SK-N-SH treated with all-trans-retinoic acid at 6 μM for 48 hours (cell line): ENCODE measurements around the gene CTAGE8.
"Not testable (repeated sequence)": the region's sequence is repeated elsewhere in the genome, so short reads cannot be mapped to it uniquely, and the experiment has no call there.

Experiments
- ATAC-seq: fragments of 200-7000 bp; cut with Tn5 transposase; 3 replicates; pipeline ENCODE4 v1.9.1; 2020; ENCODE audit warnings: mild to moderate bottlenecking, moderate library complexity

Gene CTAGE8, protein sequence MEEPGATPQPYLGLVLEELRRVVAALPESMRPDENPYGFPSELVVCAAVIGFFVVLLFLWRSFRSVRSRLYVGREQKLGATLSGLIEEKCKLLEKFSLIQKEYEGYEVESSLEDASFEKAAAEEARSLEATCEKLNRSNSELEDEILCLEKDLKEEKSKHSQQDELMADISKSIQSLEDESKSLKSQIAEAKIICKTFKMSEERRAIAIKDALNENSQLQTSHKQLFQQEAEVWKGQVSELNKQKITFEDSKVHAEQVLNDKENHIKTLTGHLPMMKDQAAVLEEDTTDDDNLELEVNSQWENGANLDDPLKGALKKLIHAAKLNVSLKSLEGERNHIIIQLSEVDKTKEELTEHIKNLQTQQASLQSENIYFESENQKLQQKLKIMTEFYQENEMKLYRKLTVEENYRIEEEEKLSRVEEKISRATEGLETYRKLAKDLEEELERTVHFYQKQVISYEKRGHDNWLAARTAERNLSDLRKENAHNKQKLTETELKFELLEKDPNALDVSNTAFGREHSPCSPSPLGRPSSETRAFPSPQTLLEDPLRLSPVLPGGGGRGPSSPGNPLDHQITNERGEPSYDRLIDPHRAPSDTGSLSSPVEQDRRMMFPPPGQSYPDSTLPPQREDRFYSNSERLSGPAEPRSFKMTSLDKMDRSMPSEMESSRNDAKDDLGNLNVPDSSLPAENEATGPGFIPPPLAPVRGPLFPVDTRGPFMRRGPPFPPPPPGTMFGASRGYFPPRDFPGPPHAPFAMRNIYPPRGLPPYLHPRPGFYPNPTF

GRCh38 chr7:144269188-144269587, at the start of gene CTAGE8:
Gene CTAGE8 (minus strand): TSS chr7:144269288. CDS start chr7:144269250, 38 bp downstream.
- not testable (repeated sequence) for ATAC-seq

DNA sequence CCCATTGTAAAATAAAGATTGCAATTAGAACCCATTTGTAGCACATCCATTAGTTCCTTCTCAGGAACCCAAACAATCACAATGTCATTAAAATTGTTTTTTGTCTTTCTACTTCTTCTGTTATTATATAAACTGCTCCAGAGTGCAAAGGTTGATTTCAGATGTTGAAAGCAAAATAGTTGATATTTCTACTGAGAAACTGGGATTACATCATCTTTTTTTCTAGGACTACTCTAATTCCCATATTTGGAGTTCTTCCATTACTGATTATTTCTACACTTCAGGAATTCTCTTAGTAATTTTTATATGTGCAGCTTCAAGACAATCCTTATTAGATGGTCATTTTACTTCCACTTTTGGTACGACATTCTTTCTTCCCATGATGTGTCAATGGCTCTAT, 48.4 kb upstream of the CTAGE8 start:
- not testable (repeated sequence) for ATAC-seq

- not testable (repeated sequence) for ATAC-seq
Observed at GRCh38 chr7:144311872-144312469, 42.9 kb upstream of the CTAGE8 start, which contains the start of gene OR2A1. Gene OR2A1 (plus strand): TSS chr7:144312419. CDS start chr7:144318125, 5,706 bp downstream.

GRCh38 chr7:144311218-144311617, 42.1 kb upstream of the CTAGE8 start:
- ATAC-seq = not testable (repeated sequence)

DNA sequence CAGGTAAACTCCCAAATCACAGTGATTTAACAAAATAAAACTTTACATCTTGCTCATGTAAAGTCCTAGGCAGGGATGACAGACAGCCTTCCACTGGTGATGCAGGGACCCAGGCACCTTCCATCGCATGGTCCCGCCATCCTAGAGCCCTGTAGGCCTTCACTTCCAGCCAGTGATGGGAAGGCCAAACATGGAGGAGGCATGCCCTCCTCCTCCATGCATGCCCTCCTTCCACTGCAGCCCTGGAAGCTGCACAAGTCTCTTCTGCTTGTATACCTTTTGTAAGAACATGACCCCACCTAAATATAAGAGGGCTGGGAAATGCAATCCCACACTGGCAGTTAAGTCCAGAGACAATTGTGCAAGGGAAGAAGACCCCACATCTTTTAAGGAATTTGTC, 40.6 kb upstream of the CTAGE8 start:
- not testable (repeated sequence) for ATAC-seq

- not testable (repeated sequence) for ATAC-seq
Observed at GRCh38 chr7:144305156-144305555, 36.1 kb upstream of the CTAGE8 start.

- 0 out of 3 replicates have a peak, but pooled peaks have one; percentile 31 for ATAC-seq
Observed at GRCh38 chr7:144303607-144304006, 34.5 kb upstream of the CTAGE8 start.

DNA sequence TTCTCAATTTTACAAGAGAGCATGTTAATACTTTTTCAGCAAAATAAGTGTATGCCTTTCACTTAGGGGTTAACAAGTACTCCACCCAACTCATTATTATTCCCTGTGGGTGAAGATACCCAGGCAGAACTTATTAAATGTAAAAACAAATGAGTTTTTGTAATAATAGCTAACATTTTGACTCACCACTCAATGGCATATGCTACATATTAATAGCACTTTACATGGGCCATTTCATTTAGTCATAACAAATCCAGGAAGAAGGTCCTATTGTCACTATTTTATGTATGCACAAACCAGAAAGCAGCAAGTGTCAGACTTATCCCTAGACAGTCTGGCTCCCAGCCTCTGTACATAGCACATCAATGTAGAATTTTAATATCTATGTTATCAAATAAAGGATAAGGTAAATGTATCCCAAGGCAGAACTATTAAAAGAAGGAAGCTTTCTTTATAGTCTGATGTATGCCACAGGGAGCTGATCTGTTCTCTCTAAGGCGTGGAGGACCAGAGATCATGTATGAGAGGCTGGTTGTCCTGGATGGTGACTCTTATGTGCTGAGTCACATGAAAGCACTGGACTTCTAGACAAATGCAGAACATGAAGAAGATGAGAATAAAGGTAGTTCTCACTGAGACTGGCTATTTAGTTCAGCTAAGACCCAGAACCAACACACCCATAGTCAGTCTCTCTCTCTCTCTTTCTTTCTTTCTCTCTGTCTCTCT, 33.7 kb upstream of the CTAGE8 start:
- not testable (repeated sequence) for ATAC-seq

DNA sequence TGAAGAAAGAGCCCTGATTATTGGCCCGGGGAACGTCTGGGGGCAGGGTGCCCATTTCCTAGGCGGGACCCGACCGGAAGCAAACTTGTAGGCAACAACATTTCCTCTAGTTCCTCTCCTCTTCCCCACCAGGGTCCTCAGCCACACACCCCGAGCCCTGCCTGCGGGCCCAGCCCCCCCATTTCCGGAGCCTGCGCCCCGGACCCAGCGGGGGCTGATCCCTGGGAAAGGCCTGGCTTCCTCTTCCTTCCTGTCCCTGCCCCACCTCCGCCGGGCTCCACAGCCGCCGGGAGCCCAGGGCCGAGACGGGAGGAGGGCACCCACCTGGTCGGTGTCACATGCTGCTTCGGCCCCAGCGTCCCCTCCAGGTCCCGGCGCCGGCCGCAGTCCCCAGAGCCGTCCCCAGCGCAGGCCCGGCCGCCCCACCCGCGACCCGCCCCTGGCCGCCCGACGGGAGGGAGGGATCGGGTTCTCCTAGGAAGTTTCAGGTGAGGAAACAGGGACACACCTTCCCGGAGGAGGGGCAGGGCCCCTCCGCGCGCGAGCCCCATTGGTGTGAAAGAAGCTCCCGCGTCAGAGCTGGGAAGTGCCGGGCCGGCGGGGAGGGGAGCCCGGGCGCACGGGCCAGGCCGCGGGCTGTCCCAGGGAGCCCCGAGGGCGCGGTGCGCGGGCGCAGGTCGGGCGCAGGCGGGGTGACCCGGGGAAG, 24.9 kb upstream of the CTAGE8 start:
- not testable (repeated sequence) for ATAC-seq

GRCh38 chr7:144292384-144293161, 23.5 kb upstream of the CTAGE8 start:
- ATAC-seq = not testable (repeated sequence)

- not testable (repeated sequence) for ATAC-seq
Observed at GRCh38 chr7:144291607-144292006, 22.5 kb upstream of the CTAGE8 start.

- not testable (repeated sequence) for ATAC-seq
Observed at GRCh38 chr7:144287171-144287784, 18.2 kb upstream of the CTAGE8 start.

GRCh38 chr7:144283716-144284115, 14.6 kb upstream of the CTAGE8 start:
- ATAC-seq = peak; percentile 33; the same call in 2 of the 3 replicates

GRCh38 chr7:144282490-144282889, 13.4 kb upstream of the CTAGE8 start:
- not testable (repeated sequence) for ATAC-seq

DNA sequence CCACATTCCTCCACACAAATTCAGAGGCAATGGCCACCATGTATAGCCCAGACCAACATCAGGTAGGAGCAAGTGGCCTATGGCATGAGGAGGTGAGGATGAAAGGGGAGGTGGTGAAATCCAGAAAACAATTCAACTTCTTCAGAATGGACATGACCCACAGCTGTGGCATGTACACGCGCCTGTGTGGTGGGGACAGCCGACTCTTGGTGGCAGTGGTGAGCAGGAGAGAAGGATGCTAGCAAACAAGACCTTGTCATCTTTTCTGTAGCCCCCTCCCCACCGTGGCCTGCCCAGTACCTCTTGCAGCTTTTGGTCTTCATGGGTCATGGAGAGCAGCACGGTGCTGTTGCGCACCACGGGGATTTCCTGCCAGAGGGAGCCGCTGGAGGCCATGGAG, 12.9 kb upstream of the CTAGE8 start:
- not testable (repeated sequence) for ATAC-seq

DNA sequence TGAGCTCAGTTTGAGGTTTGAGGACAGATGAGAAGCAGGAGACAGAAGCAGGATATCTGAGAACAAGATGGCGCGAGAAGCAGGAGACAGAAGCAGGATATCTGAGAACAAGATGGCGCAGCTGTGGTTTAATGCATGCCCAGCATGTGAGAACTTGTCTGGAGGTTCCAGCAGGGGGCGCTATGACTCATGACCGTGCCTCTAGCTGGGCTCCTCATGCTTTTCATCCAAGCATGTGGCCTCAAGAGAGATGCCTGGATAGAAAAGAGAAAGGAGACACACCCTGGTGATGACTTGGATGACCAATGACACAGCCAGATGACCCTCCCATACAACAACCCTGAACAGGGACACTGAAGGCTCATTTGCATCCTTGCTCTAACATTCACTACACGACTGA, 10.9 kb upstream of the CTAGE8 start:
- ATAC-seq = not testable (repeated sequence)

DNA sequence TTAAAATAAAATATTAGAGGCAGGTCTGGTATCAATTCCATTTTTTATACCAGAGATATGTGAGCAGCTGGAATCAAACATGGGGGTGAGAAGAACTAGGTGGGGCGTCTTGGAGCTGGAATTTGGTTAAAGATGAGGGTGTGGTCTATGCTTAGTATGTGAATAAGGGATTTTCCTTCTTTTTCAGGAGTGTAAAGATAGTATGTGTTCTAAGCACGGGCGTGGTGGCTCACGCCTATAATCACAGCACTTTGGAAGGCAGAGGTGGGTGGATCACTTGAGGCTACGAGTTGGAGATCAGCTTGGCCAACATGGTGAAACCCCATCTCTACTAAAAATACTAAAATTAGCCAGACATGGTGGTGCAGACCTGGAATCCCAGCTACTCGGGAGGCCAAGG, 6.2 kb upstream of the CTAGE8 start:
- not testable (repeated sequence) for ATAC-seq

DNA sequence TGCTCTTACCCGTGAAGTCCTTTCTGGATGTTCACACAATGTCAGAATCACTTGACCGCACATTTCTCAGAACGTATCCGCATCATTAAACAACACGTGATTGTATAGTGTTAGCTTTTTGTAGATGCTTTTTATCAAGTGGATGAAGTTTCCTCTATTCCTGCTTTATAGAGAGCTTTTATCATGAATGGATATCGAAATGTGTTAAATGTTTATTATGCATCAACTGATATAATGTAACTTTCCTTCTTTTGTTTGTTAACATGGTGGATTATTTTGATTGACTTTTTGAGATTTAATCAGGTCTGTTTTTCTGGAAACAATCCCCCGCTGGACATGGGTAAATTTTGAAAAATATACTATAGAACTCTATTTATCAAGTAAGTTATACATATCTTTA, 4.4 kb downstream of the CTAGE8 start, which contains the start of gene OR2A7:
OR2A7 (minus strand) TSS at position 101 of the 400 bp plus-strand sequence. CDS start 5,164 bp downstream, outside the sequence.
- ATAC-seq = not testable (repeated sequence)

- ATAC-seq = not testable (repeated sequence)
Observed at GRCh38 chr7:144262128-144262527, 7.0 kb downstream of the CTAGE8 start.

GRCh38 chr7:144259067-144259466, 10.0 kb downstream of the CTAGE8 start:
- ATAC-seq = not testable (repeated sequence)
